K562 (cell line): ENCODE data around the gene GLP1R.

ENCODE experiments used
- CXXC5 ChIP-seq: fragments of 250-450 bp; sonication (Bioruptor Pico); IDR thresholded peaks from 2 replicates; pipeline ENCODE4 v1.8.0; 2022; ENCODE audit warnings: inconsistent platforms, mild to moderate bottlenecking, moderate library complexity
- KAT7 ChIP-seq: sonication (generic); formaldehyde crosslinking; IDR thresholded peaks from 2 replicates; pipeline ENCODE4 v1.8.0; 2022; ENCODE audit warnings: missing genetic modification reagents, mild to moderate bottlenecking, borderline replicate concordance
- MAFK ChIP-seq: IDR thresholded peaks from 2 replicates; pipeline ENCODE4 v1.6.1; 2011; ENCODE audit warnings: low read length, improper control_type of control experiment
- NFRKB ChIP-seq: fragments of 450-650 bp; IDR thresholded peaks from 2 replicates; pipeline ENCODE4 v1.6.1; 2016; ENCODE audit warnings: low read depth
- RAD51 ChIP-seq: fragments of 450-650 bp; IDR thresholded peaks from 2 replicates; pipeline ENCODE4 v1.7.1; 2016; ENCODE audit warnings: low read depth, mild to moderate bottlenecking, borderline replicate concordance
- SMAD4 ChIP-seq: fragments of 250-450 bp; sonication (Bioruptor Pico); conservative IDR thresholded peaks from 2 replicates; pipeline ENCODE4 v1.8.0; 2021; ENCODE audit warnings: inconsistent platforms, mild to moderate bottlenecking, moderate library complexity
- ZNF212 ChIP-seq: fragments of 450-650 bp; formaldehyde crosslinking; IDR thresholded peaks from 2 replicates; pipeline ENCODE4 v1.4.0; 2020; ENCODE audit warnings: mild to moderate bottlenecking
- ZNF232 ChIP-seq: sonication (generic); formaldehyde crosslinking; IDR thresholded peaks from 2 replicates; pipeline ENCODE4 v1.8.0; 2022; ENCODE audit warnings: mild to moderate bottlenecking, missing genetic modification reagents
- TF ChIP-seq, protein P1 (sequence below), 3 experiments: IDR thresholded peaks in 2 of 3; conservative IDR thresholded peaks in 1 of 3; 2 replicates each; pipeline ENCODE4 v1.5.1; 2011 to 2012; ENCODE audit warnings: low read length in 3 of 3, mild to moderate bottlenecking in 3 of 3, control low read depth in 2 of 3, improper control_type of control experiment in 1 of 3, inconsistent platforms in 1 of 3, low read depth in 1 of 3, mixed read lengths in 1 of 3, moderate library complexity in 1 of 3; ENCODE audit not compliant: insufficient read depth in 2 of 3
- TF ChIP-seq, protein P2 (sequence below): fragments of 450-650 bp; formaldehyde crosslinking; IDR thresholded peaks from 2 replicates; pipeline ENCODE4 v1.4.0; 2022; ENCODE audit warnings: missing genetic modification characterization

DNA sequence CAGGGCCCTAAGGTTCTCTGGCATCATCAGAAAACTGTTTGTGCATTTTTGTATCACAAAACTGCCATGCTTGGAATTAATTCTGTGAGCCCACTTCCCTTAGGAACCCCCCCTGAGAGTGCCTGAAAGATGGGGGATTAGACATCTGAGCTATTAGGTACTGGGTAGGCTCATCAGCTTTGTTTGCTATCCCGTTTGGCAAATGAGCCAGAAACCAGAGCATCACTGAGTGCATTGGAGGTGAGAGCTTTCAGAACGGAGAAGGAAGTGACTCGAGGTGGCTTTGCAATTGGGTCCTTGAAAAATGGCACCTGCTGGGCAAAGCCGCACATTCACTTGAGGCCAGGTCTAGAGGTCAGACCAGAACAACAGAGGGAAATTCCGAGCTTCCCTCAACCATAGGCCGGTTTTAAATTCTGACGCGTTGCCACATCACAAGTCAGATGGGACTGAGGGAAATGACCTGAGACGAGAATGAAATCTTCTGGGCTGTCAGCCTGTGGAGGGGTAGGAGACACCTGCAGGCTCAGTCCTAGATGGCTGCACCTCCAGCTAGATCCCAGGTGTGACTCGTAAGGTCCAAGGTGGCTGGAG lies 8.4 kb upstream of the GLP1R start:
- TF ChIP-seq, protein P1, sequence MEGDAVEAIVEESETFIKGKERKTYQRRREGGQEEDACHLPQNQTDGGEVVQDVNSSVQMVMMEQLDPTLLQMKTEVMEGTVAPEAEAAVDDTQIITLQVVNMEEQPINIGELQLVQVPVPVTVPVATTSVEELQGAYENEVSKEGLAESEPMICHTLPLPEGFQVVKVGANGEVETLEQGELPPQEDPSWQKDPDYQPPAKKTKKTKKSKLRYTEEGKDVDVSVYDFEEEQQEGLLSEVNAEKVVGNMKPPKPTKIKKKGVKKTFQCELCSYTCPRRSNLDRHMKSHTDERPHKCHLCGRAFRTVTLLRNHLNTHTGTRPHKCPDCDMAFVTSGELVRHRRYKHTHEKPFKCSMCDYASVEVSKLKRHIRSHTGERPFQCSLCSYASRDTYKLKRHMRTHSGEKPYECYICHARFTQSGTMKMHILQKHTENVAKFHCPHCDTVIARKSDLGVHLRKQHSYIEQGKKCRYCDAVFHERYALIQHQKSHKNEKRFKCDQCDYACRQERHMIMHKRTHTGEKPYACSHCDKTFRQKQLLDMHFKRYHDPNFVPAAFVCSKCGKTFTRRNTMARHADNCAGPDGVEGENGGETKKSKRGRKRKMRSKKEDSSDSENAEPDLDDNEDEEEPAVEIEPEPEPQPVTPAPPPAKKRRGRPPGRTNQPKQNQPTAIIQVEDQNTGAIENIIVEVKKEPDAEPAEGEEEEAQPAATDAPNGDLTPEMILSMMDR (IDR thresholded peaks at IDR 0.05 in 2 of 3, conservative IDR thresholded peaks at IDR 0.05 in 1 of 3; ENCODE audit: insufficient read depth in 2 of 3, low read depth in 1 of 3, low read length in 3 of 3): no peak
- no peak for TF ChIP-seq MAFK
- TF ChIP-seq ZNF232 (CRISPR knock-in tag): no peak
- TF ChIP-seq ZNF212 (CRISPR knock-in tag): no peak
- no peak for TF ChIP-seq CXXC5
- TF ChIP-seq KAT7 (CRISPR knock-in tag): no peak
- TF ChIP-seq NFRKB: no peak
- TF ChIP-seq, protein P2, sequence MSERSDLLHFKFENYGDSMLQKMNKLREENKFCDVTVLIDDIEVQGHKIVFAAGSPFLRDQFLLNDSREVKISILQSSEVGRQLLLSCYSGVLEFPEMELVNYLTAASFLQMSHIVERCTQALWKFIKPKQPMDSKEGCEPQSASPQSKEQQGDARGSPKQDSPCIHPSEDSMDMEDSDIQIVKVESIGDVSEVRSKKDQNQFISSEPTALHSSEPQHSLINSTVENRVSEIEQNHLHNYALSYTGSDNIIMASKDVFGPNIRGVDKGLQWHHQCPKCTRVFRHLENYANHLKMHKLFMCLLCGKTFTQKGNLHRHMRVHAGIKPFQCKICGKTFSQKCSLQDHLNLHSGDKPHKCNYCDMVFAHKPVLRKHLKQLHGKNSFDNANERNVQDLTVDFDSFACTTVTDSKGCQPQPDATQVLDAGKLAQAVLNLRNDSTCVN (CRISPR knock-in tag): no peak
- TF ChIP-seq RAD51: no peak
- TF ChIP-seq SMAD4 (CRISPR knock-in tag): no peak
